C4-2B (cell line): Measurements from ENCODE around the gene RARRES2.

Experiments used
- CTCF ChIP-seq: fragments of 450-650 bp; conservative IDR thresholded peaks from 2 replicates; pipeline ENCODE4 v1.5.1; 2017; ENCODE audit warnings: mild to moderate bottlenecking
- ZFX ChIP-seq: fragments of 450-650 bp; IDR thresholded peaks from 2 replicates; pipeline ENCODE4 v1.6.1; 2017

GRCh38 chr7:150335774-150336112 is 5.7 kb downstream of the RARRES2 start:
- TF ChIP-seq CTCF (no peak), ZFX (no peak)
